ENCODE data around the gene CCDC191.

CCDC191 gene

DNA sequence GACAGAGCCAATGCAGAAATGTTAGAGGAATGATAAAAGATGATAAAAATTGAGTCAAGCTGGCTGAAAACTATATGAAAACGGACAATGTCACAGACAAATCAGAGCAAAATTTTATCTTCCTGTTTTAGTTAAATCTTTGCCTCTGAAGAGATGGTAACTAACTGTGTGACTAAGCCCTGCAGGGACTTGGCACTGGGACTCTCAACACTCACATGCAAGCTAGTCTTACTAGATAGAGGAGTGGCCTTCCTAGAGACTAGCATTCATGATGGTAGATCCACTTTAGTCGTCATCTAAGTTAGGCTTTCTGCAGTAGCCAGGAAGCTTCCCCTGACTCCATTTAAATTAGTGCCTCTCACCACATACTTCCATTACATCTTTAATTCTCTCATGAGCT is 4.1 kb downstream of the CCDC191 start:
- no peak for DNase-seq

DNA sequence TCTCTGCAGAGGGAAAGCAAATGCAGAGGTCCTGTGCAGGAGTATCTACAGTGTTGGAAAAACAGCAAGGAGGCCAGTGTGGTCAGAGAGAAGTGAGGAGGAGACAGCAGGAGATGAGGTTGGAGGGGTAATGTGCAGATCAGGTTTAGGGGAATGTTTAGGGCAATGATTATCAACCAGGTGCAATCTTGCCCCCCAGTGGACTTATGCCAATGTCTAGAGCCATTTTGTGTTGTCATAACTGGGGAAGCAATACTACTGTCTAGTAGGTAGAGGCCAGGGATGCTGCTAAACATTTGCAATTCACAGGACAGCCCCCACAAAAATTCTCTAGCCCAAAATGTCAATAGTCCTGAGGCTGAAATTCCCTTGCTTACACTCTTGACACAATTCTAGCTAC is 13.1 kb downstream of the CCDC191 start:
- no peak for DNase-seq

DNA sequence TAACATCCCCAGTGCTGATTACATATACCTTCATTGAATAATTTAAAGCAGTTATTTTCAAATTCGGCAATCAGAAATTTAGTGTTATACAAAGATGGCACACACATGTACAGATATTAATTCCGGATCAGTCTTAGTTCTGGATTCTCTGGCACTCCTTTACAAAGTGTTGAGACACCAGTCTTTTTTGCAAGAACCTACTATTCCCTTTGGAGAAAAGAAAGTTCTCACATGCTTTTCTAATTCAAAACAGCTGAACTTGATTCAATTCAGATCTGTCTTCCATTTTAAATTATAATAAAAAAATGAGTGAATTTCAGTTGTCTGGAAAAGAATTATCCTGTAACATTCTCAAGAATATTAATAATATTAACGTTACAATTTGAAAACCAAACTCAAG is 20.4 kb downstream of the CCDC191 start:
- DNase-seq: no peak

DNA sequence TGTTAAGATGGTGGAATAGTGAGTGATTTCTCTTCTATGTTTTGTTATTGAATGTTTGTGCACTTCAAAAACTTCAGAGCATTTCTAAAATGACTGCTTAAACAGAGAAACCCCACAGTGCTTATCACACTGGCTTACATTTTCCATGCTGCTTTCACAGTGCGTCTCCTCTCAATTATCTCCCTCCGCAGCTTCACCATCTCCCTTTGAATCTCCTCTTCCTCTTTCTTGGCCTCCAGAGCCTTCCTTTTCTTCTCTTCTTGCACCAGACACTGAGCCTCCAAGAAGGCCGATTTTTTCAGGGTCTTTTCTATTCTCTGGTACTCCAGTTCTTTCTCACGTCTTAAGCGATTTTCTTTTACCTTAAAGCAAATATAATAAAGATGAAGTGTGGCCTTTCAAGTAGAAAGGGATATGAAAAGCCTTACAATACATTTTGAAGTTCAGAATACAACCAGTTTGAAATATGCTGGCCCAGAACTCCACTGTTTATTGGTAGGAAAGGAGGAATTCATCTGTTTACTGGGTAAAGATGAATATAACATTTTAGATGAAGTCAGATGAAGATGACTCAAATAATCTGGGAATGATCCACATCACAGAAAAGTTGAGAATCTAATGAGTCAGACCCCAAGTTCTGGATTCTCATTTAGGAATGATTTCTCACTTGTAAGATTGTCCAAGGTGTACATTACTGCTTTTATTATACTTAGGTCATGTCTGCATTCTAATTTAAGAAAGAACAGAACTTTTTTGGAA is 21.4 kb downstream of the CCDC191 start:
- no peak for DNase-seq

DNA sequence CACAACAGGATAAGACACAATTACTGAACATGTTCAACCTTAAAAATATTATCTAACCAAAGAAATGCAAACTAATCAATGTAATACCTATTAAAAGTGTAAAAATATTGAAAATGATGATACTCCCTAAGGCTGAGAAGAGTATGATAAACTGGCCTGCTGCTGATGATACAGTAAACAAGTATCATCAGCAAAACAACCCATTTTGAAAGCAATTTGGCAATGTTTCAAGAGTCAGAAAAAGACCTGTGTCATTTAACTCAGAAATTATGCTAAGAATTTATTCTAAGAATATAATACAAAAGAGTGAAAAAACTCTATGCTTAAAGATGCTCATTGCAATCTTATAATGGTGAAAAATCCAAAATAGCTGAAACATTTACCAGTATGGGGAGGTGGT is 22.1 kb downstream of the CCDC191 start:
- no peak for DNase-seq

DNA sequence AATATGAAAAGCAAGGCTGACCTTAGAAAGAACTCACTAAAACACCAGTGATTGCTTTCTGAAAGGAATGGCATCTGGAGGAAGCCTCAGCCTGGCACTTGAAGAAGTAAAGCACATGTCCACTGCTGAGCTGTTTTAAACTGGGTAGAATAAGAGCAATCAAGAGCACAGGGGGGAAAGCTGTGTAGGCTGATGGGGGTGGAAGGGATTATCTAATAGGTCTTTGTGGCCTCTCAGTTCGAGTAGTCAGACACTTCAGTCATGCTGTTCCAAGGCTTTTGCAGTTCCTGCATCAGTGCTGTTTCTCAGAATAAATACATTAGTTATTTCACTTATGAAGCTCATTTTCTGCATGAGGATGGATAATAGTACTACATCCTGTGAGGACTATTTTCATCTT is 22.6 kb downstream of the CCDC191 start:
- DNase-seq: no peak

DNA sequence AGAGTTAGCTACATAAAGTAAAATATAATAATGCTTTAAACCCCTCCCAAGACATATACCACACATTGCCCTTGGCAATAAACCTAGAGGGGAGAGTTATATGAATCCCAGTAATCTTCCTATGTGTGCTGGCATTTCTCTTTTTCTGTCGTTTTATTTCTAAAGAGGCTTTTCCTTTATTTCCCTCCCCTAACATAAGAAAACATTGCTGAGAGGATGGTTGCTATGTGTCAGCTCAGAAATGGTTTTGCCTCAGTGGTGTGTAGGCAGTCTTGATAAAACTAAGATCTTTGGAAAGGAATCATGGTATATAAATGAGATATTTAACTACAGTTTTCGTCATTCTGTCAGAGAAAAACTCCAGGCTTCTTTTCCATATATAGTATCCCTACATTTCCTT is 30.0 kb downstream of the CCDC191 start:
- no peak for DNase-seq

DNA sequence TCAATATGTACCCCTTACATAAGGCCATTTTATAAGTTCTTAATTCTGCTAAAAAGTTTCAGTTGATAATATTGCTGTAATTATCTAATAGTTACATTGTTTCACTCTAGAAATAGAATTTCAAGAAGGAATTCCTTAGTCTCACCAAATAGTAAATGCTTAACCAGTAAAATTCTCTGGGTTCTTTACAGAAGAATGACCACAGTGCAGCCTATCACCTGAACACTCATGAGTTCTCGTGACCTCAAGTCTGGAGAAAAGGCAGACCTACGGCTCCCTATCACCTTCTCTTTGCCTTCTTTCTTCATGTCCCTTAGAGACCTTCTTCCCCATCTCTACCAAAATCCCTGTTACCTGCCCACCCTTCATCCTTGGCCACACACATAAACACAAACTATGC is 30.9 kb downstream of the CCDC191 start:
- DNase-seq: no peak

DNA sequence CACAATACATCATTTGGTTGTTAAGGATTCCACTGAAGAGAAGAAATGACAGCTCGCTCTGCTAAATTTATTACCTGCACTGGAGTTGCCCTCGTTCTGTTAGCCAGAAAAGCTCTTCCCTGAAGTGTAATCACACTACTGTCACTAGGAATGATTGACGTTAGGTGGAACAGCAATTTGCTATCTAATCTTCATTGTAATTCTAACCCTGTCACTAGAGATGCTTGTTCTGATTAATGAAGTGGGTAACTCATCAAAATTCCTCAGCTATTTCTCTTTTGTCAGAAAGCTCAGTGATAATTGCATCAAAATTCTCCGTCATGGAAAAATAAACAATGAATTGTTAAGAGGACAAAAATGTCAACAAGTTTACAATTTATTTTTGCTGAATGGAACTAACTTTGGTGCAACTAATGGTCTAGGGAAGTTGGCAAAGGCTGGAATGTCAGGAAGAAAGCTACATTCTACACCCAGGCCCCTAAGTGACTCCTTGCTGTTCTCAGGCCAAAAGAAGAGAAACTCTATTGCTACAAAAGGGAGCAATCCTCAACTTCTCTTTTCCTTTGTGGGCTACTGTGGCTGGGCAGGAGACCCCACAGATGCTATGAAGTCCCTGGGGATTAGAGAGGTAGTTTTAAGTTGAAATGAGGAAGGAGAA is 34.1 kb downstream of the CCDC191 start:
- DNase-seq: no peak

DNA sequence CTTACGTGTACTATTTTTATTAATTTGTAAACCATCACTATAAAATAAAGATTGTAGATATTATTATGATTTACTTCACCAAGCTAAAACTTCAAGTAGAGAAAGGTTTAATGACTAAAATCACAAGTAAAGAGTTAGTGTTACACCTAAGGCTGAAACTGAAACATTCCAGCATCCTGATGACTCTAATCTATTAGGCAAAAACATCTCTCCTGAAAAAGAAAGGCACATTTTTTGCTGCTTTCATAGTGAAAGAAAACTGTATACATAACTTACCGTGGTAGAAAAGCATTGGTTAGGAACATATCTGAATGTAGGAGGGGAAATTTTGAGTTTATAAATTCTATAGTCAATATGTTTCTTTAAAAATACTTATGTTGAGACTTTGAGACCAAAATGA is 35.4 kb downstream of the CCDC191 start:
- no peak for DNase-seq

DNA sequence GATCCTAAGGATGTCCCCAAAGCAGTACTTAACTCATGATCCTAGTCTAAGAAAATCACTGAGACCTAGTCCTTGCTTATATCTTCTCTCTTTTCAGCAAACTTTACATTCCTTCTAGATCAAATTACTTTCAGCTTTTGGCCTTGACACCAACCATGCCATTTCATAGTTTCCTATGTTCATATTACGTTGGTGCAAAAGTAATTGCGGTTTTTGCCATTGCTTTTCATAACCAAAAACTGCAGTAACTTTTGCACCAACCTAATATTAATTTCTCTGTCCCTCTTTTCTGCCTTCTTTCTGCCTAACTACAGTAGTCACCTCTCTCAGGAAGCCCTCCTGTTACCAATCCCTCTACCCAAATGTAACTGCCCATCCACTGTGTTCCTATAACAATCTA is 36.8 kb downstream of the CCDC191 start:
- DNase-seq: no peak

DNA sequence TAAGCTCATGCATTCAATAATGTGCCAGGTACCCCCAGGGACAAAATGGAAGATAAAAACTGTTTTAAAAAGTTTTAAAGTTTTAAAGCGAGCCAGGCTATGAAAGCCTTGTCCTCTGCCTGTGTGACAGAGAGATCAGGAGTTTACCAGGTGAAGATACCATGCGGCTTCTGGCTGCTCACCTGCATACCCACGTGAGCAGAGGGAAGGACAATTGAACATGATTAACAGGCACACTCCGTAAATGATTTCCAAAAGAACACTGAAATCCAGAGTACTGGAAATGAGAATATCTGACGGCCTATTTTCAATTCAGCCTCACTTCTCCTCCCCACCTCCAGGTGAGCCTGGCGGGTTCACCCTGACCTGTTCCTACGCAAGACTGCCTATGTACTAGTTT is 42.1 kb downstream of the CCDC191 start:
- DNase-seq: no peak

DNA sequence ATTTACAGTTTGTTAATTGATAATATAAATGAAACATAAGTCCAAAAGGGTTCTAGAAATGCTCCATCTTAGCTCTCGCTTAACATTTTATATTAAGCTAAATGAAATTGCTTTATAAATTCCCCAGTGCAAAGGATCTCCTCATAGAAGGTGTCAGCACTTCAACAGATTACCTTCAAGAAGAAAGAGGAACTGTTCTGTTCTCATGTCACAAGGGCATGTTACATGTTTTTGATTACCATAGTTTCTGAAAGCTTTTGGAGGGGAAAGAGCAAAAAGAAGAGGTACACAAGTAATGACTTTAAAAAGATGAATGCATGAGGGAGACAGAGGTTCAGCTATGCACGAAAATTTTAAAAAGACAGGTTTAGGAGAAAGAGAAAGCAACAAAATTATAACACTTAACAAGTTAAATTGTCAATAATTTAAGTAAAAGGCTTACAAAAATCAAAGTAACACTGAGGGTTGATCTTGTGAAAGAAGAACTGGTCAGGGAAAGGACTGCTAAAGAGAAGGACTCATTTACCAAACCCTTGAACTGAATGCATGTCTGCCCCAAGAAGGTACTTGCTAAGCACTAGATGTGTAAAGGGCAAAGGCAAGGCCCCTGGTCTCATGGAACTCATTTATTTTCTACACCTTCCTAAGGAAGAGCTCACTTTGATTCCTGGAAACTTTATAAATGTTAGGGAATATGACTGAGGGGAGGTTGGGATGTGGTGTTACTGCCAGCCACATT is 45.1 kb downstream of the CCDC191 start:
- no peak for DNase-seq

DNA sequence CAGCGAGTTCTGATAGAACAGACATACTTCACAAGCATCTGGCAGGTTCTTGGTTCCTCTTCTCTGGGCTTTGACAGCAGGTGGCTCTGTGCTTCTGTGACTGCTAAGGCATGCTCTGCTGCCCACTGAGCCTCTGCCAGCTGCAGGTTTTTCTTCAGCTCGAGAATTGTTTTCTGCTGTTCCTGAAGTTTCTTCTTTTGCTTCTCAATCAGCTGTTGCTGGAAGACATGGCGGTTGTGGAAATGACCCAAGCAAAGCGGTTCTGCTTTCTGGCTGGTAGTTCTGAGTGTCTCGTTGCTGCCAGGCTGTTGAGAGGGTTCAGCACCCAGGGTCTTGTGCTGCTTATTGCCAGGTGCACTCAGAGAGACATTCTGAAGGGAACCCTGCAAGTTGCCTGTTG is 50.8 kb downstream of the CCDC191 start:
- DNase-seq: no peak

DNA sequence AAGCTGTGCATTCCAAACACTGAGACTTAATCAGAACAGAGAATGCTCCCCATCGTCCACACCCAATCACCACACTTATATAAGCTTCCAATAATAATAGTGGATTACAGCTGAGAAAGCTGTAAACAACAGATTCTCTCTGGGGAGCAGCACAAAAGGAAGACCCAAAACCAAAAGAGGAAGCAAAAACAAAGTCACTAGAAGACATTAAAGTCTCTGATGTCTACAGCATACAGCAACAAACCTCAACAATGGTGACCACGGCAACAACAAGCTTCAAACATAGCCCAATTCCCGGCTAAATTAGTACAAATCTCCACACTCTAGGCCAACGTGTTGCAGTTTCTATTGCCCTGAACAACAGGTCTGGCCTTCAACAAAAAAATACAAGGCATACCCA is 70.8 kb downstream of the CCDC191 start:
- peak; percentile 32 for DNase-seq

DNA sequence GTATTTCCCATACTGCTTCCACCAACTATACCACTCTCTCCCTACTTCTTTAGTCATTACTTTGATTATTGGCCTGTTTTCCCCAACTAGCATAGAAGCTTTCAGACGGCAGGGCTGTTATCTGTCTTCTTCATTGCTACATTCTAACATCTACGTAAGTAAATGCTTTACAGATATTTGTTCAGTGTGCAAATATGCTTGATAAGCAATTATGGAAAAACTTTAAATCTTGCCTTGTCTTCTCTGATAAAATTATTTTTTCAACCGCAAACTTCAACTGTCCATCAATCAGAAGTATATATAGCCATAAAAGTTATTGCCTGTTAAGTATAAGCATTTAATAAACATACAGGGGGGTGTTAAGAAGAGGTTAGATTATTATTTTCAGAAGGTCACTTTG is 72.8 kb downstream of the CCDC191 start:
- DNase-seq: no peak

DNA sequence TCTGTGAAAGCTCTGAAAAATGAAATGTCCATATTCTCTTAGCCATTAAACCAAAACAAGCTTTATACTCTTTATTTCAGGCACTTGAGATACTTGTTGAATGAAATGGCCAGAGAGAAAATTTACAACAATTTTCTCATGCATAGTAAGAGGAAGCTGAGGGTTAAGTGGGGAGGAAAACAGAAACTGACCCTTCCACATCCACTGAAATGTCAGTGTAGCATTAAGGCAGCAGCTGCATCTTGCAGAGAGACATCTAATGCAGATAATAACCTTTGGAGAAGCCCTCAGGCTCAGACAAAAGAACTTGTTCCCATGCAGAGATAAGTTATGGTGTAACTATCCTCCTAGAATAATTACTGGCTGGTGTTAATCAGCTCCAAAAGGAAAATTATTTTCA is 74.5 kb downstream of the CCDC191 start:
- no peak for DNase-seq

DNA sequence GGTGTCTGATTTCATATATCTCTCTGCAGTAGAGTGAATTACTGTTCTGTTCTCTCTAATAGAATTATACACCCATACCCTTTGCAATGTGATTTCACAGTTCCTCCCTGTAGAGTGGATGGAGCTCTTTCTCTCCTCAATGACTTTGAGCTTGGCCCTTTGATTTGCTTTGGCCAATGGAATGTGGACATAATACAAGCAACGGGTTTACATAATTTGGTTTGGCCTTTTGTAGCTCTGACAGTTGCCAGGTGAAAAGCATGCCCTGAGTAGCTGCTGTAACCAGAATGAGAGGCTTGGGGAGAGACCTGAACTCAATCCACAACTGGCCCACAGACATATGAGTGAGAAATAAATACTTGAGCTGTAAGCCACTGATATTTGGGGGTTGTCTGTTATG is 76.4 kb downstream of the CCDC191 start:
- DNase-seq: no peak

DNA sequence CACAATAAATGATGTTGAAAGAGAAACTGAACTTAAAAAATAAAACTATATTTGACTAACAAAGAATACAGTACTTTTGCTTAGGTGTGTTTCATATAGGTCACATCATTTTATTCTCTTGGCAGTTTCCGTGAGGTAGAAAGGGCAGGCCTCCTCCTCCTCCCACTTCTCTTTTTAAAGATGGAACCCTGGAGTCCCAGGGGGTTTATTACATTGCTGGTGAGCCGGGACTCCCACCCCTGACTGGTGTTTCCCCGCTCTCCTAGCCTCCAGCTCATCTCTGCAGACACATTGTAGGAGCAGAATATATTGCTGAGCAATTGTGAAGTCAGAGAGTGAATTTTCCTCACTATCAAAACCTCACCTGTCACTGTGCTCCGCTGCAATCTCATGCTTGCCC is 78.5 kb downstream of the CCDC191 start:
- no peak for DNase-seq

DNA sequence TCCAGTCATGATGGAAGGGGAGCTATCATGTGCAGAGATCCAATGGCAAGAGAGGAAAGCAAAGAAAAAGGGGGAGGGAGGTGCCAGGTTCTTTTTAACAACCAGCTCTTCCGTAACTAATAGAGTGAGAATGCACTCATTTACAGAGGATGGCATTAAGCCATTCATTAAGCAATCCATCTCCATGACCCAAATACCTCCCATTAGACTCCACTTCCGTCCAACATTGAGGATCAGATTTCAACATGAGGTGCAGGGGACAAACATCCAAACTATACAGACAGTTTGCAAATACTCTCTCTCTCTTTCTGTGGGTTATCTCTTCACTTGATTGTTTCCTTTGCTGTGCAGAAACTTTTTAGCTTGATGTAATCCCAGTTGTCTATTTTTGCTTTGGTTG is 87.3 kb downstream of the CCDC191 start:
- DNase-seq: no peak

DNA sequence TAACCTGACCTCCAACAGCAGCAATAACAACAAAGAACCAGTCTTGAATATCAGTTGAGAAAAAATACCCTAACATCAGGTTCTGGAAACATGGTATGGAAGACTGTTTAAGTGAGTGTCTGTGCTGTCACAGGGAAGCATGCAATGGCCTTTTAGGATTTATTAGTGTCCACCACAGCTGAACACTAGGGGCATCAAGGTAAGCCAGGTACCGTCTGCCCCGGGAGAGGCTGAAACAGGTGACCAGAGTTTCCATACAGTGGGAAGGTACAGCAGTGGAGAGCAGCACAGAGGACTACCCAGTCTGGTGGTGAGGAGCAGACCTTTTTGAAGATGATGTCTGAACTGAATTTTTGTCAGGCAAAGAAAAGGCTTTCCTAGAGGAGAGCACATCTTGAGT is 90.2 kb downstream of the CCDC191 start:
- DNase-seq: no peak

DNA sequence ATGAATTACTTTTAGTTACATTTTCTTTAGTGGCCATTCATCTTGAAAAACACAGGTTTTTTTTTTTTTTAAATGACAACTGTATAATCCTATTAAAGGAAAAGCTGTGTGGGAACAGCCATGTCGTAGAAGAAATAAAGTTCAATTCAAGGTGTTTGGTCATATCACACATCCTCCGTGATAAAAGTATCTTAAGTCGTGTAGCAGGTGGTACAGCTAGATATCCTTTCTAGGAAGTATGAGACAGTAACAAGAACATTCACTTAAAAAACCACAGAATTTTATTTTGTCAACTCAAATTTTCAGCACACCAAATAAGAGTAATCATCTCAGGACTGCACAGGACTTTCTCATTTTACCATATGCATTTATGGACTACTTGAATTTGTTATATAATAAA is 92.4 kb downstream of the CCDC191 start:
- DNase-seq: no peak

DNA sequence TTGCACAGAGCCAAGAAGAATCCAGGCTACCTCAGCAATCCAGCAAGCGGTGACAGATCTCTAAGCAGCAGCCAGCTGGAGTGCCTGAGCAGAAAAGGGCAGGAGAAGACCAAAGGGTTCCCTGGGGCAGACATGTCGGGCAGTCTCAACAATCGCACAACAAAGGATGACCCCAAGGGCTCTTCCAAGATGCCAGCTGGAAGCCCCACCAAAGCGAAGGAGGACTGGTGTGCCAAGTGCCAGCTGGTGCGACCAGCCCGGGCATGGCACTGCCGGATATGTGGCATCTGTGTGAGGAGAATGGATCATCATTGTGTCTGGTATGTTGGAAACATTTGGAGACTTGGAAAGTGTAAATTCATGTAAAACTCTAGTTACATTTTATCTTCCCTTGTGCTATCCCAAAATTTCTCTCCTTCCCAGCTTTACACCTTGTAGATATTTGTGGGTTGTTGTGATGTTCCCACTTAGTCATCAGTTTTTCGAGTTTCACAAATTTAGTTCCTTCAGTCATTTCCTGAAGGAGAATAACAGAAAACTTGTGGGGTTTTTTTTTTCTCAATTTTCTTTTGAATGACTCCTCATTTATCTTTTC is 102.1 kb downstream of the CCDC191 start:
- no peak for DNase-seq

DNA sequence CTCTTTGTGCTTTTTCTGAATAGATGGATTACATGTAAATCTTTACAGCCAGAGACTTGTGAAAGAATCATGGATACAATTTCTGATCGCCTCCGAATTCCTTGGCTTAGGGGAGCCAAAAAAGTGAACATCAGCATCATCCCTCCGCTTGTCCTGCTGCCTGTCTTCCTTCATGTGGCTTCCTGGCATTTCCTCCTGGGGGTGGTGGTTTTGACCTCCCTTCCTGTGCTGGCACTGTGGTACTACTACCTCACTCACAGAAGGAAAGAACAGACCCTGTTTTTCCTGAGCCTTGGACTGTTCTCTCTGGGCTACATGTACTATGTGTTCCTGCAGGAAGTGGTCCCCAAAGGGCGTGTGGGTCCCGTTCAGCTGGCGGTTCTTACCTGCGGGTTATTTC is 102.6 kb downstream of the CCDC191 start:
- no peak for DNase-seq
